HG02973 (cell line): ENCODE data around the gene SREBF1.

ENCODE experiments used
- ATAC-seq: cut with Tn5 transposase; IDR thresholded peaks from one replicate; pipeline ENCODE4 v1.9.1; 2021; ENCODE audit warnings: moderate library complexity; ENCODE audit not compliant: unreplicated experiment

The SREBF1 gene

GRCh38 chr17:17859909-17860765 is 23.4 kb upstream of the SREBF1 start:
- no peak for ATAC-seq

GRCh38 chr17:17857496-17857895 is 20.7 kb upstream of the SREBF1 start:
- no peak for ATAC-seq

- no peak for ATAC-seq
These were observed 19.6 kb upstream of the SREBF1 start for GRCh38 chr17:17856386-17856785.

- ATAC-seq, result no peak
These were observed 19.2 kb upstream of the SREBF1 start for GRCh38 chr17:17855976-17856375.

- ATAC-seq, result no peak
These were observed 17.1 kb upstream of the SREBF1 start for GRCh38 chr17:17853811-17854447.

GRCh38 chr17:17852930-17853329 is 16.1 kb upstream of the SREBF1 start:
- no peak for ATAC-seq

- ATAC-seq, result no peak
These were observed 14.6 kb upstream of the SREBF1 start for GRCh38 chr17:17851103-17852002.

- ATAC-seq, result no peak
These were observed 13.1 kb upstream of the SREBF1 start for GRCh38 chr17:17849845-17850373.

GRCh38 chr17:17849147-17849820 is 12.5 kb upstream of the SREBF1 start:
- no peak for ATAC-seq

- ATAC-seq, result no peak
These were observed 11.7 kb upstream of the SREBF1 start for GRCh38 chr17:17848311-17849082.

GRCh38 chr17:17847726-17848125 is 10.9 kb upstream of the SREBF1 start:
- no peak for ATAC-seq

- no peak for ATAC-seq
These were observed 10.4 kb upstream of the SREBF1 start for GRCh38 chr17:17847118-17847689.

GRCh38 chr17:17846645-17847044 is 9.9 kb upstream of the SREBF1 start:
- no peak for ATAC-seq

GRCh38 chr17:17846003-17846402 is 9.2 kb upstream of the SREBF1 start:
- no peak for ATAC-seq

GRCh38 chr17:17845046-17845775 is 8.4 kb upstream of the SREBF1 start:
- ATAC-seq, result no peak

- ATAC-seq, result no peak
These were observed 7.7 kb upstream of the SREBF1 start for GRCh38 chr17:17844500-17844899.

GRCh38 chr17:17844079-17844478 is 7.3 kb upstream of the SREBF1 start:
- no peak for ATAC-seq

- ATAC-seq, result no peak
These were observed 6.3 kb upstream of the SREBF1 start for GRCh38 chr17:17843096-17843495.
